ENCODE results near the gene RBM33.

RBM33 gene

GRCh38 chr7:155635817-155636216, 8.6 kb upstream of the RBM33 start:
- ATAC-seq (ENCODE audit: insufficient read depth, low read depth) (no peak), DNase-seq (no peak)
- H3K4me1 ChIP-seq (ENCODE audit: insufficient read depth, low read length), result no peaks in the 10 kb centered on the region
- no peaks in the 10 kb centered on the region for H4K20me1 ChIP-seq (ENCODE audit: insufficient read depth, low read length)
- H3K36me3 ChIP-seq (ENCODE audit: insufficient read depth, low read length), result 0 out of 2 replicates have a peak, but pooled peaks cover 3% of the 10 kb centered on the region
- no peak overlapping the region for H3K4me3 ChIP-seq (ENCODE audit: low read depth in 1 of 2, low read length in 2 of 2)
- H3K4me2 ChIP-seq (ENCODE audit: insufficient read depth, low read length), result no peak overlapping the region
- no peaks in the 10 kb centered on the region for H3K79me2 ChIP-seq (ENCODE audit: insufficient read depth, low read length)
- no peak overlapping the region for H3K9ac ChIP-seq (ENCODE audit: low read depth, low read length)
- no peak overlapping the region for H2AFZ ChIP-seq (ENCODE audit: low read depth, low read length)
- TF ChIP-seq, protein P1, sequence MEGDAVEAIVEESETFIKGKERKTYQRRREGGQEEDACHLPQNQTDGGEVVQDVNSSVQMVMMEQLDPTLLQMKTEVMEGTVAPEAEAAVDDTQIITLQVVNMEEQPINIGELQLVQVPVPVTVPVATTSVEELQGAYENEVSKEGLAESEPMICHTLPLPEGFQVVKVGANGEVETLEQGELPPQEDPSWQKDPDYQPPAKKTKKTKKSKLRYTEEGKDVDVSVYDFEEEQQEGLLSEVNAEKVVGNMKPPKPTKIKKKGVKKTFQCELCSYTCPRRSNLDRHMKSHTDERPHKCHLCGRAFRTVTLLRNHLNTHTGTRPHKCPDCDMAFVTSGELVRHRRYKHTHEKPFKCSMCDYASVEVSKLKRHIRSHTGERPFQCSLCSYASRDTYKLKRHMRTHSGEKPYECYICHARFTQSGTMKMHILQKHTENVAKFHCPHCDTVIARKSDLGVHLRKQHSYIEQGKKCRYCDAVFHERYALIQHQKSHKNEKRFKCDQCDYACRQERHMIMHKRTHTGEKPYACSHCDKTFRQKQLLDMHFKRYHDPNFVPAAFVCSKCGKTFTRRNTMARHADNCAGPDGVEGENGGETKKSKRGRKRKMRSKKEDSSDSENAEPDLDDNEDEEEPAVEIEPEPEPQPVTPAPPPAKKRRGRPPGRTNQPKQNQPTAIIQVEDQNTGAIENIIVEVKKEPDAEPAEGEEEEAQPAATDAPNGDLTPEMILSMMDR (IDR thresholded peaks at IDR 0.05; ENCODE audit: borderline replicate concordance, extremely low read depth, low read length, poor library complexity, severe bottlenecking), result no peak
- no peak for TF ChIP-seq EZH2 (IDR thresholded peaks at IDR 0.05; ENCODE audit: borderline replicate concordance, low read depth, low read length, severe bottlenecking)
- H3K27me3 ChIP-seq (ENCODE audit: insufficient read depth, low read length, poor library complexity), result no peaks in the 10 kb centered on the region
- no peaks in the 10 kb centered on the region for H3K9me3 ChIP-seq (ENCODE audit: insufficient read depth, low read length, severe bottlenecking)
- no peak overlapping the region for H3K27ac ChIP-seq (ENCODE audit: low read length)

DNA sequence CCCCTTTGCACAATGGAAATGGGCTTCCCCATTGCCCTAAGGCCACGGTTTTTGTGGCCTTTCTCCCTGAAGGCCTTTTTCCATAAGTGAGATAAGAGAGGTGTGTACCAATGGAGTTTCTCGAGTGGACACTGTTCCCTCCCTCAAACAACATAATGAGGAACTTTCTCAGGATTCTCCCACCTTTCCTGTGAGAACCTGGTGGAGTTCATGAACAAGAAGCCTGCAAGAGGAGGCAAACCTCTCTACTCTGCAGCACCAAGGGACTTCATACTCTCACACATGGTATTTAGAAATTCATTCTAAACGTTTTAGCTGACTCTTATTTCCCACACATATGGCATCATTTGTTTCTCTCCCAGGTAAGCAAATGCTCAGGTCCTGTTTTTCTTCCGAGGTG, 7.3 kb upstream of the RBM33 start:
- Histone ChIP-seq H3K36me3 (ENCODE audit: insufficient read depth, low read length) (peaks cover 11% of the 10 kb centered on the region), H3K4me2 (ENCODE audit: insufficient read depth, low read length) (no peak overlapping the region), H4K20me1 (ENCODE audit: insufficient read depth, low read length) (no peaks in the 10 kb centered on the region), H3K4me3 (ENCODE audit: low read depth in 1 of 2, low read length in 2 of 2) (no peak overlapping the region), H2AFZ (ENCODE audit: low read depth, low read length) (no peak overlapping the region), H3K79me2 (ENCODE audit: insufficient read depth, low read length) (no peaks in the 10 kb centered on the region), H3K27me3 (ENCODE audit: insufficient read depth, low read length, poor library complexity) (no peaks in the 10 kb centered on the region), H3K9me3 (ENCODE audit: insufficient read depth, low read length, severe bottlenecking) (no peaks in the 10 kb centered on the region), H3K4me1 (ENCODE audit: insufficient read depth, low read length) (no peaks in the 10 kb centered on the region), H3K27ac (ENCODE audit: low read length) (no peak overlapping the region), H3K9ac (ENCODE audit: low read depth, low read length) (no peak overlapping the region)
- ATAC-seq (ENCODE audit: insufficient read depth, low read depth), result no peak
- DNase-seq, result no peak
- TF ChIP-seq, protein P1 (IDR thresholded peaks at IDR 0.05; ENCODE audit: borderline replicate concordance, extremely low read depth, low read length, poor library complexity, severe bottlenecking), result no peak
- TF ChIP-seq EZH2 (IDR thresholded peaks at IDR 0.05; ENCODE audit: borderline replicate concordance, low read depth, low read length, severe bottlenecking), result no peak

DNA sequence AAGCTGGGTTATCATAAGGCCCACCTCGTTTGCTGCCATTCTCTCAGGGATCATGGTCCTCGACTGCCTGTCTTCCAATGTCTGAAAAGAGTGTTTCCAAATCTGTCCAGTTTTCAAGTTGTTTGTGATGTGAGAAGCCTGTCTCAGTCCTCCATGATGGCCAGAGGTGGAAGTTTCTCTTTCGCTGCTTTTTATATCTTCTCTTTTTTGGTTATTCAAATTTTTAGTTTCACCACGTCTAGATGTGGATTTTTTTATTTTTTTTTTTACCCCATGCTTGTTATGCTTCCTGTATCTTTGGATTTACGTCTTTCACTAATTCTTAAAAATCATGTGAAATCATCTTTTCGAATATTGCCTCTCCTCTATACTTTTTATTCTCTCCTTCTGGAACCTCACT, 6.1 kb upstream of the RBM33 start:
- H3K4me1 ChIP-seq (ENCODE audit: insufficient read depth, low read length), result peaks cover 6% of the 10 kb centered on the region
- H3K36me3 ChIP-seq (ENCODE audit: insufficient read depth, low read length), result peaks cover 17% of the 10 kb centered on the region
- no peak overlapping the region for H2AFZ ChIP-seq (ENCODE audit: low read depth, low read length)
- peaks cover 2% of the 10 kb centered on the region for H3K79me2 ChIP-seq (ENCODE audit: insufficient read depth, low read length)
- no peaks in the 10 kb centered on the region for H3K27me3 ChIP-seq (ENCODE audit: insufficient read depth, low read length, poor library complexity)
- H3K9me3 ChIP-seq (ENCODE audit: insufficient read depth, low read length, severe bottlenecking), result no peaks in the 10 kb centered on the region
- TF ChIP-seq, protein P1 (IDR thresholded peaks at IDR 0.05; ENCODE audit: borderline replicate concordance, extremely low read depth, low read length, poor library complexity, severe bottlenecking), result no peak
- no peak for TF ChIP-seq EZH2 (IDR thresholded peaks at IDR 0.05; ENCODE audit: borderline replicate concordance, low read depth, low read length, severe bottlenecking)
- H4K20me1 ChIP-seq (ENCODE audit: insufficient read depth, low read length), result no peaks in the 10 kb centered on the region
- H3K4me3 ChIP-seq (ENCODE audit: low read depth in 1 of 2, low read length in 2 of 2), result no peak overlapping the region
- ATAC-seq (ENCODE audit: insufficient read depth, low read depth), result no peak
- H3K4me2 ChIP-seq (ENCODE audit: insufficient read depth, low read length), result no peak overlapping the region
- no peak overlapping the region for H3K27ac ChIP-seq (ENCODE audit: low read length)
- DNase-seq, result no peak
- no peak overlapping the region for H3K9ac ChIP-seq (ENCODE audit: low read depth, low read length)
